K562 (cell line): ENCODE measurements around the gene ANOS1. TPM values are rescaled to one million over a fixed set of nuclear protein-coding genes. Genes with fewer than 3 reads are reported as not detected.

ENCODE experiments used
- ATAC-seq: fragments of 200-7000 bp; cut with Tn5 transposase; 3 replicates; pipeline ENCODE4 v1.9.1; 2020; ENCODE audit warnings: moderate library complexity
- BruUV-seq: library from RNA; stranded (reverse); fragments of 400-500 nt; replicated peaks from 2 replicates; lab custom pipeline; 2021; lab: Mats Ljungman, UMichigan
- CTCF ChIA-PET: fragments of 300-600 bp; formaldehyde crosslinking; extraction: SDS; loops from one replicate; lab custom pipeline; 2021; ENCODE audit warnings: low intra/inter-chr PET ratio; lab: Yijun Ruan, JAX
- POLR2A ChIA-PET: fragments of 300-600, 350-650 bp; sonication (Branson Sonifier 250); formaldehyde crosslinking; extraction: SDS; loops from one replicate; lab custom pipeline; 2021; ENCODE audit warnings: antibody characterized with exemption, inconsistent platforms; lab: Yijun Ruan, JAX
- DNase-seq, 4 experiments: peaks; one replicate each; pipeline versions ENCODE4 v3.0.0 to v3.0.0-alpha.2; 2011 to 2018; ENCODE audit warnings: low spot score in 3 of 4, mixed read lengths in 3 of 4; ENCODE audit errors: extremely low read depth in 1 of 4
- FAIRE-seq: peaks from 2 replicates; lab custom pipeline; 2011; peaks lifted over from hg19 to GRCh38; lab: Jason Lieb, UNC
- H2AFZ ChIP-seq: 2 replicates; pipeline ENCODE4 v1.6.0; 2011; ENCODE audit warnings: low read depth, low read length, control low read depth, inconsistent platforms
- H3K27ac ChIP-seq: fragments of 200-600 bp; 3 replicates; pipeline ENCODE4 v1.8.0; 2011; ENCODE audit warnings: low read depth, mild to moderate bottlenecking, control low read depth, inconsistent platforms, low read length, moderate library complexity, mixed read lengths; ENCODE audit errors: extremely low read depth
- H3K27me3 ChIP-seq, 2 experiments: fragments of 300-600 bp in 1 of 2; 2 replicates in 1 of 2; 3 replicates in 1 of 2; pipeline versions ENCODE4 v1.6.0 to v1.8.0; 2011; ENCODE audit warnings: inconsistent platforms in 2 of 2, low read length in 2 of 2, mild to moderate bottlenecking in 1 of 2, mixed read lengths in 1 of 2, moderate library complexity in 1 of 2; ENCODE audit not compliant: control insufficient read depth in 2 of 2, insufficient read depth in 2 of 2
- H3K36me3 ChIP-seq: fragments of 300-600 bp; 3 replicates; pipeline ENCODE4 v1.8.0; 2011; ENCODE audit warnings: mild to moderate bottlenecking, low read length, inconsistent platforms; ENCODE audit not compliant: control insufficient read depth, insufficient read depth
- H3K4me1 ChIP-seq, 2 experiments: fragments of 200-600 bp in 1 of 2; replicated peaks in 1 of 2; 2 replicates in 1 of 2; 3 replicates in 1 of 2; pipeline versions ENCODE4 v1.5.1 to v1.8.0; 2011; ENCODE audit warnings: inconsistent platforms in 2 of 2, low read length in 2 of 2, mild to moderate bottlenecking in 1 of 2, mixed read lengths in 1 of 2, moderate library complexity in 1 of 2; ENCODE audit not compliant: control insufficient read depth in 2 of 2, insufficient read depth in 2 of 2
- H3K4me2 ChIP-seq: 2 replicates; pipeline ENCODE4 v1.6.1; 2011; ENCODE audit warnings: low read length, control low read depth, inconsistent platforms, mixed read lengths; ENCODE audit not compliant: insufficient read depth
- H3K4me3 ChIP-seq: fragments of 200-600 bp; sonication (generic), shearing (Covaris generic); 2 replicates; pipeline ENCODE4 v1.5.1; 2016; ENCODE audit warnings: control low read depth, inconsistent platforms
- H3K79me2 ChIP-seq: fragments of 200-600 bp; 3 replicates; pipeline ENCODE4 v1.8.0; 2011; ENCODE audit warnings: low read length, inconsistent platforms; ENCODE audit not compliant: control insufficient read depth, insufficient read depth
- H3K9ac ChIP-seq, 2 experiments: 2 replicates each; pipeline versions ENCODE4 v1.6.0 to v1.6.1; 2011; ENCODE audit warnings: low read depth in 2 of 2, low read length in 2 of 2, control low read depth in 1 of 2, inconsistent platforms in 1 of 2, mild to moderate bottlenecking in 1 of 2, mixed read lengths in 1 of 2; ENCODE audit not compliant: insufficient read depth in 1 of 2
- H3K9me1 ChIP-seq: one replicate; pipeline ENCODE4 v1.6.0; 2011; ENCODE audit warnings: inconsistent platforms, mild to moderate bottlenecking, low read length, moderate library complexity; ENCODE audit not compliant: control insufficient read depth, insufficient read depth
- H3K9me3 ChIP-seq: replicated peaks from 2 replicates; pipeline ENCODE4 v1.5.1; 2011; ENCODE audit warnings: low read depth, low read length, inconsistent platforms; ENCODE audit not compliant: control insufficient read depth, insufficient read depth
- H4K20me1 ChIP-seq: replicated peaks from 2 replicates; pipeline ENCODE4 v1.6.1; 2011; ENCODE audit warnings: low read length, inconsistent platforms, mixed read lengths; ENCODE audit not compliant: control insufficient read depth, insufficient read depth
- ARID2 ChIP-seq: fragments of 450-650 bp; IDR thresholded peaks from 2 replicates; pipeline ENCODE4 v1.6.1; 2017; ENCODE audit warnings: antibody characterized with exemption, mild to moderate bottlenecking
- ELF4 ChIP-seq: fragments of 450-650 bp; formaldehyde crosslinking; IDR thresholded peaks from 2 replicates; pipeline ENCODE4 v1.4.0; 2022; ENCODE audit warnings: missing genetic modification characterization
- ELK1 ChIP-seq: sonication (generic); formaldehyde crosslinking; IDR thresholded peaks from 2 replicates; pipeline ENCODE4 v1.8.1; 2022; ENCODE audit warnings: missing genetic modification reagents
- EP400 ChIP-seq: fragments of 450-650 bp; IDR thresholded peaks from 2 replicates; pipeline ENCODE4 v1.6.1; 2017; ENCODE audit warnings: antibody characterized with exemption, mild to moderate bottlenecking, moderate library complexity
- ETV1 ChIP-seq: fragments of 450-650 bp; conservative IDR thresholded peaks from 2 replicates; pipeline ENCODE4 v1.6.1; 2016; ENCODE audit warnings: missing genetic modification characterization, control low read depth, low read depth, missing compliant biosample characterization
- FOXK2 ChIP-seq, 2 experiments: fragments of 450-650 bp; IDR thresholded peaks in 1 of 2; conservative IDR thresholded peaks in 1 of 2; 2 replicates each; pipeline ENCODE4 v1.6.1; 2016; ENCODE audit warnings: low read depth in 2 of 2, mild to moderate bottlenecking in 1 of 2
- HDAC2 ChIP-seq: fragments of 450-650 bp; IDR thresholded peaks from 2 replicates; pipeline ENCODE4 v1.6.1; 2016; ENCODE audit warnings: mild to moderate bottlenecking
- MLX ChIP-seq, 2 experiments: fragments of 450-650 bp in 1 of 2; sonication (generic) in 1 of 2; formaldehyde crosslinking; conservative IDR thresholded peaks; 2 replicates each; pipeline versions ENCODE4 v1.4.0 to v1.8.1; 2020 to 2022; ENCODE audit warnings: mild to moderate bottlenecking in 1 of 2, missing genetic modification reagents in 1 of 2
- SIN3B ChIP-seq: fragments of 450-650 bp; IDR thresholded peaks from 2 replicates; pipeline ENCODE4 v1.6.1; 2017; ENCODE audit warnings: low read depth, mild to moderate bottlenecking, moderate library complexity
- SLC30A9 ChIP-seq: fragments of 250-450 bp; sonication (Bioruptor Pico); IDR thresholded peaks from 2 replicates; pipeline ENCODE4 v1.8.0; 2022; ENCODE audit warnings: mild to moderate bottlenecking, moderate library complexity
- SRSF7 ChIP-seq: fragments of 200-400 bp; formaldehyde crosslinking; optimal IDR thresholded peaks from 2 replicates; pipeline ENCODE3; 2017; ENCODE audit warnings: mild to moderate bottlenecking, low read depth, low read length
- TAF9B ChIP-seq: fragments of 450-650 bp; IDR thresholded peaks from 2 replicates; pipeline ENCODE4 v1.6.1; 2018; ENCODE audit warnings: mild to moderate bottlenecking; ENCODE audit not compliant: partially characterized antibody
- ZBTB1 ChIP-seq: sonication (generic); formaldehyde crosslinking; IDR thresholded peaks from 2 replicates; pipeline ENCODE4 v1.8.1; 2023; ENCODE audit warnings: missing genetic modification reagents, low read depth, mild to moderate bottlenecking, borderline replicate concordance
- ZNF175 ChIP-seq: fragments of 200-800 bp; sonication (Bioruptor generic); IDR thresholded peaks from 2 replicates; pipeline ENCODE4 v1.6.1; 2016; ENCODE audit warnings: low read depth, mild to moderate bottlenecking, missing genetic modification characterization, missing compliant biosample characterization
- ZNF41 ChIP-seq: fragments of 250-450 bp; sonication (Bioruptor Pico); conservative IDR thresholded peaks from 2 replicates; pipeline ENCODE4 v1.4.0; 2020; ENCODE audit warnings: mild to moderate bottlenecking
- WGBS: fragments of 100-300 bp; shearing (Covaris generic); methylation state at CpG from one replicate; pipeline ENCODE4 v1.1.6; 2016; ENCODE audit warnings: low coverage, mixed read lengths; ENCODE audit not compliant: insufficient coverage; ENCODE audit errors: missing lambda C conversion rate; 5-methylcytosine and 5-hydroxymethylcytosine counted together
- in situ Hi-C: fragments of 300-500 bp; cut with MboI; formaldehyde crosslinking; loops from 4 replicates; pipeline ENCODE4 v1.15.0; 2018; ENCODE audit warnings: inconsistent platforms, mixed read lengths
- intact Hi-C: fragments of 100-400 bp; cut with micrococcal nuclease; formaldehyde crosslinking; loops from 2 replicates; pipeline ENCODE4 v1.14.2; 2022
- polyA plus RNA-seq, 8 experiments: library from polyadenylated mRNA; depleted of rRNA in 4 of 8; stranded (reverse) in 5 of 8; unstranded in 3 of 8; fragments of >200 nt; fragmentation: Nextera tagmentation in 2 of 8; fragmentation: Illumina TruSeq in 1 of 8; extraction: Ambion mirVana in 2 of 8; extraction: Trizol in 1 of 8; gene quantifications; 2 replicates each; pipeline versions ENCODE4 v1.2.1 to v1.2.3, GENCODE V29; 2011 to 2014; ENCODE audit warnings: inconsistent platforms in 1 of 8, missing spikeins in 1 of 8
- total RNA-seq, 7 experiments: library from RNA; depleted of rRNA in 6 of 7; stranded (reverse); fragments of >200 nt in 6 of 7; fragmentation: Illumina TruSeq in 2 of 7; extraction: Trizol in 2 of 7; gene quantifications; 2 replicates each; pipeline versions ENCODE4 v1.2.1 to v1.2.3, GENCODE V29; 2011 to 2021; ENCODE audit warnings: low replicate concordance in 1 of 7

The ANOS1 gene
- total and polyA plus RNA-seq, 9 of the 15 experiments (the other 6 are each of a cell fraction or from before 2014, with no cell fraction given) = 0.04 TPM; not detected in 8

- Histone ChIP-seq H3K27me3 (no peaks in the 10 kb centered on the region), H3K9me1 (no peaks in the 10 kb centered on the region), H3K36me3 (no peaks in the 10 kb centered on the region), H3K4me1 (no peaks in the 10 kb centered on the region), H3K9ac (no peak overlapping the region), H4K20me1 (no peaks in the 10 kb centered on the region), H3K4me2 (no peak overlapping the region), H3K4me3 (no peak overlapping the region), H3K9me3 (no peaks in the 10 kb centered on the region), H3K27ac (no peak overlapping the region), H3K79me2 (no peaks in the 10 kb centered on the region), H2AFZ (no peak overlapping the region)
- CTCF ChIA-PET = no interaction called here
- no TSS peak for BruUV-seq
- in situ Hi-C loops (no loop called here), intact Hi-C loops (no loop called here)
- TF ChIP-seq FOXK2 (conservative IDR thresholded peaks at IDR 0.05 in 1 of 2, IDR thresholded peaks at IDR 0.05 in 1 of 2; ENCODE audit: low read depth in 2 of 2) = no peak
- no peak for TF ChIP-seq EP400
- no peak for TF ChIP-seq ZNF175 (CRISPR knock-in tag)
- TF ChIP-seq ZBTB1 = no peak
- TF ChIP-seq TAF9B = no peak
- DNase-seq (no peak), FAIRE-seq (no peak), ATAC-seq (no peak)
- POLR2A ChIA-PET = no interaction called here
- WGBS = 6% methylated on average over 1 of the region's 1 CpG
Observed at GRCh38 chrX:8548446-8548845, 183.5 kb downstream of the ANOS1 start.

- H3K4me1 ChIP-seq = no peaks in the 10 kb centered on the region
- no peaks in the 10 kb centered on the region for H3K27me3 ChIP-seq
- H3K27ac ChIP-seq = no peak overlapping the region
- no peaks in the 10 kb centered on the region for H3K79me2 ChIP-seq
- TF ChIP-seq ELF4 (CRISPR knock-in tag) = no peak
- no peak for TF ChIP-seq SLC30A9 (CRISPR knock-in tag)
- TF ChIP-seq ARID2 = no peak
- TF ChIP-seq HDAC2 = no peak
- no peak for TF ChIP-seq ELK1 (CRISPR knock-in tag)
- TF ChIP-seq MLX (CRISPR knock-in tag; conservative IDR thresholded peaks at IDR 0.05) = no peak
- TF ChIP-seq SIN3B = no peak
- TF ChIP-seq SRSF7 = no peak
- TF ChIP-seq ETV1 = no peak
- TF ChIP-seq ZNF41 (CRISPR knock-in tag) = no peak
- TF ChIP-seq, all 486 proteins: peak for 0
- Histone ChIP-seq H4K20me1 (no peaks in the 10 kb centered on the region), H3K9me1 (no peaks in the 10 kb centered on the region), H3K9me3 (no peaks in the 10 kb centered on the region), H3K4me3 (no peak overlapping the region), H3K9ac (no peak overlapping the region), H3K36me3 (no peaks in the 10 kb centered on the region), H2AFZ (no peak overlapping the region), H3K4me2 (no peak overlapping the region)
- no TSS peak for BruUV-seq
- ATAC-seq = no peak
- WGBS = 0% methylated on average over 4 of the region's 4 CpGs
- ChIA-PET POLR2A (no interaction called here), CTCF (no interaction called here)
- DNase-seq = no peak
- in situ Hi-C loops = no loop called here
- no peak for FAIRE-seq
- intact Hi-C loops = no loop called here
Observed at GRCh38 chrX:8546715-8547114, 185.2 kb downstream of the ANOS1 start.
